ENCODE measurements around the gene MAN2A2.
"Not testable (repeated sequence)": the region's sequence is repeated elsewhere in the genome, so short reads cannot be mapped to it uniquely, and the experiment has no call there.

MAN2A2 gene

GRCh38 chr15:90905306-90906180 lies 2.4 kb downstream of the MAN2A2 start:
- no peak for DNase-seq

- DNase-seq = no peak
These were observed 3.2 kb downstream of the MAN2A2 start for GRCh38 chr15:90906181-90906849.

GRCh38 chr15:90907051-90907660 lies 4.1 kb downstream of the MAN2A2 start:
- DNase-seq = no peak

- DNase-seq = no peak
These were observed 4.9 kb downstream of the MAN2A2 start for GRCh38 chr15:90907838-90908507.

- DNase-seq = not testable (repeated sequence)
These were observed 6.3 kb downstream of the MAN2A2 start for GRCh38 chr15:90909449-90909848.

GRCh38 chr15:90909976-90910375 lies 6.9 kb downstream of the MAN2A2 start:
- DNase-seq = no peak

- DNase-seq = no peak
These were observed 7.6 kb downstream of the MAN2A2 start for GRCh38 chr15:90910441-90911301.

GRCh38 chr15:90911302-90911623 lies 8.2 kb downstream of the MAN2A2 start:
- DNase-seq = no peak

- no peak for DNase-seq
These were observed 9.0 kb downstream of the MAN2A2 start for GRCh38 chr15:90911906-90912769.

GRCh38 chr15:90912770-90913075 lies 9.6 kb downstream of the MAN2A2 start:
- no peak for DNase-seq

- DNase-seq = no peak
These were observed 10.4 kb downstream of the MAN2A2 start for GRCh38 chr15:90913398-90913944.

GRCh38 chr15:90914305-90915080 lies 11.4 kb downstream of the MAN2A2 start:
- no peak for DNase-seq

GRCh38 chr15:90915216-90915807 lies 12.2 kb downstream of the MAN2A2 start:
- no peak for DNase-seq

- DNase-seq = no peak
These were observed 12.8 kb downstream of the MAN2A2 start for GRCh38 chr15:90915808-90916440.

GRCh38 chr15:90916461-90916860 lies 13.4 kb downstream of the MAN2A2 start:
- DNase-seq = no peak

GRCh38 chr15:90917569-90917968 lies 14.5 kb downstream of the MAN2A2 start:
- no peak for DNase-seq

- no peak for DNase-seq
These were observed 15.1 kb downstream of the MAN2A2 start for GRCh38 chr15:90918034-90918788.

GRCh38 chr15:90918835-90919234 lies 15.7 kb downstream of the MAN2A2 start:
- DNase-seq = no peak

- no peak for DNase-seq
These were observed 18.8 kb downstream of the MAN2A2 start for GRCh38 chr15:90921887-90922286.

Data from NCI-H1694 (cell line).